ENCODE results near the gene PAIP2.

Gene PAIP2

GRCh38 chr5:139378101-139378825 lies 36.6 kb downstream of the PAIP2 start:
- H3K9ac ChIP-seq (ENCODE audit: low read length in 2 of 2) = no peak overlapping the region
- H3K36me3 ChIP-seq (ENCODE audit: control insufficient read depth in 2 of 2, insufficient read depth in 2 of 2, low read length in 2 of 2) = peaks cover 0 to 8% of the 10 kb centered on the region in 2 donors
- no peaks in the 10 kb centered on the region for H3K27me3 ChIP-seq (ENCODE audit: control insufficient read depth in 1 of 2, insufficient read depth in 2 of 2, low read length in 2 of 2)
- no peak overlapping the region for H3K4me3 ChIP-seq (ENCODE audit: low read length in 2 of 2)
- peaks cover 14% of the 10 kb centered on the region for H3K4me1 ChIP-seq (ENCODE audit: control insufficient read depth, insufficient read depth, low read length)
- H3K27ac ChIP-seq (ENCODE audit: low read length) = no peak overlapping the region
- no peaks in the 10 kb centered on the region for H3K9me3 ChIP-seq (ENCODE audit: control insufficient read depth in 2 of 2, low read length in 2 of 2)

GRCh38 chr5:139378941-139379361 lies 37.3 kb downstream of the PAIP2 start:
- H3K36me3 ChIP-seq (ENCODE audit: control insufficient read depth in 2 of 2, insufficient read depth in 2 of 2, low read length in 2 of 2) = peaks cover 0 to 8% of the 10 kb centered on the region in 2 donors
- peaks cover 7% of the 10 kb centered on the region for H3K4me1 ChIP-seq (ENCODE audit: control insufficient read depth, insufficient read depth, low read length)
- H3K4me3 ChIP-seq (ENCODE audit: low read length in 2 of 2) = no peak overlapping the region
- H3K27me3 ChIP-seq (ENCODE audit: control insufficient read depth in 1 of 2, insufficient read depth in 2 of 2, low read length in 2 of 2) = no peaks in the 10 kb centered on the region
- no peaks in the 10 kb centered on the region for H3K9me3 ChIP-seq (ENCODE audit: control insufficient read depth in 2 of 2, low read length in 2 of 2)
- H3K9ac ChIP-seq (ENCODE audit: low read length in 2 of 2) = no peak overlapping the region
- no peak overlapping the region for H3K27ac ChIP-seq (ENCODE audit: low read length)

GRCh38 chr5:139379626-139380449 lies 38.2 kb downstream of the PAIP2 start:
- H3K27me3 ChIP-seq (ENCODE audit: control insufficient read depth in 1 of 2, insufficient read depth in 2 of 2, low read length in 2 of 2) = no peaks in the 10 kb centered on the region
- H3K36me3 ChIP-seq (ENCODE audit: control insufficient read depth in 2 of 2, insufficient read depth in 2 of 2, low read length in 2 of 2) = peaks cover 0 to 6% of the 10 kb centered on the region in 2 donors
- H3K27ac ChIP-seq (ENCODE audit: low read length) = no peak overlapping the region
- H3K4me1 ChIP-seq (ENCODE audit: control insufficient read depth, insufficient read depth, low read length) = peaks cover 3% of the 10 kb centered on the region
- H3K9me3 ChIP-seq (ENCODE audit: control insufficient read depth in 2 of 2, low read length in 2 of 2) = no peaks in the 10 kb centered on the region
- no peak overlapping the region for H3K9ac ChIP-seq (ENCODE audit: low read length in 2 of 2)
- H3K4me3 ChIP-seq (ENCODE audit: low read length in 2 of 2) = no peak overlapping the region

GRCh38 chr5:139381837-139382761 lies 40.4 kb downstream of the PAIP2 start:
- Histone ChIP-seq H3K4me1 (ENCODE audit: control insufficient read depth, insufficient read depth, low read length) (peaks cover 3% of the 10 kb centered on the region), H3K9me3 (ENCODE audit: control insufficient read depth in 2 of 2, low read length in 2 of 2) (no peaks in the 10 kb centered on the region), H3K9ac (ENCODE audit: low read length in 2 of 2) (no peak overlapping the region), H3K27ac (ENCODE audit: low read length) (no peak overlapping the region), H3K27me3 (ENCODE audit: control insufficient read depth in 1 of 2, insufficient read depth in 2 of 2, low read length in 2 of 2) (no peaks in the 10 kb centered on the region), H3K36me3 (ENCODE audit: control insufficient read depth in 2 of 2, insufficient read depth in 2 of 2, low read length in 2 of 2) (peaks cover 0 to 2% of the 10 kb centered on the region in 2 donors), H3K4me3 (ENCODE audit: low read length in 2 of 2) (no peak overlapping the region)

- Histone ChIP-seq H3K4me3 (ENCODE audit: low read length in 2 of 2) (no peak overlapping the region), H3K9me3 (ENCODE audit: control insufficient read depth in 2 of 2, low read length in 2 of 2) (no peaks in the 10 kb centered on the region), H3K27ac (ENCODE audit: low read length) (no peak overlapping the region), H3K9ac (ENCODE audit: low read length in 2 of 2) (no peak overlapping the region), H3K36me3 (ENCODE audit: control insufficient read depth in 2 of 2, insufficient read depth in 2 of 2, low read length in 2 of 2) (no peaks in the 10 kb centered on the region), H3K27me3 (ENCODE audit: control insufficient read depth in 1 of 2, insufficient read depth in 2 of 2, low read length in 2 of 2) (no peaks in the 10 kb centered on the region), H3K4me1 (ENCODE audit: control insufficient read depth, insufficient read depth, low read length) (peaks cover 3% of the 10 kb centered on the region)
Observed at GRCh38 chr5:139382807-139383206, 41.2 kb downstream of the PAIP2 start.

GRCh38 chr5:139383275-139383992 lies 41.8 kb downstream of the PAIP2 start, which contains the start of gene SLC23A1:
SLC23A1 (minus strand) TSS chr5:139383297; CDS start chr5:139383253, 44 bp downstream.
- Histone ChIP-seq H3K36me3 (ENCODE audit: control insufficient read depth in 2 of 2, insufficient read depth in 2 of 2, low read length in 2 of 2) (no peaks in the 10 kb centered on the region), H3K27ac (ENCODE audit: low read length) (no peak within 1 kb of the TSS), H3K27me3 (ENCODE audit: control insufficient read depth in 1 of 2, insufficient read depth in 2 of 2, low read length in 2 of 2) (no peaks in the 10 kb centered on the region), H3K4me1 (ENCODE audit: control insufficient read depth, insufficient read depth, low read length) (peaks cover 3% of the 10 kb centered on the region), H3K9ac (ENCODE audit: low read length in 2 of 2) (no peak within 1 kb of the TSS), H3K4me3 (ENCODE audit: low read length in 2 of 2) (no peak within 1 kb of the TSS), H3K9me3 (ENCODE audit: control insufficient read depth in 2 of 2, low read length in 2 of 2) (no peaks in the 10 kb centered on the region)

- H3K4me3 ChIP-seq (ENCODE audit: low read length in 2 of 2) = no peak overlapping the region
- peaks cover 3% of the 10 kb centered on the region for H3K4me1 ChIP-seq (ENCODE audit: control insufficient read depth, insufficient read depth, low read length)
- H3K9me3 ChIP-seq (ENCODE audit: control insufficient read depth in 2 of 2, low read length in 2 of 2) = no peaks in the 10 kb centered on the region
- no peaks in the 10 kb centered on the region for H3K36me3 ChIP-seq (ENCODE audit: control insufficient read depth in 2 of 2, insufficient read depth in 2 of 2, low read length in 2 of 2)
- H3K27ac ChIP-seq (ENCODE audit: low read length) = no peak overlapping the region
- no peaks in the 10 kb centered on the region for H3K27me3 ChIP-seq (ENCODE audit: control insufficient read depth in 1 of 2, insufficient read depth in 2 of 2, low read length in 2 of 2)
- no peak overlapping the region for H3K9ac ChIP-seq (ENCODE audit: low read length in 2 of 2)
Observed at GRCh38 chr5:139383993-139384590, 42.4 kb downstream of the PAIP2 start.

GRCh38 chr5:139384591-139385051 lies 43.0 kb downstream of the PAIP2 start:
- H3K36me3 ChIP-seq (ENCODE audit: control insufficient read depth in 2 of 2, insufficient read depth in 2 of 2, low read length in 2 of 2) = no peaks in the 10 kb centered on the region
- H3K27me3 ChIP-seq (ENCODE audit: control insufficient read depth in 1 of 2, insufficient read depth in 2 of 2, low read length in 2 of 2) = no peaks in the 10 kb centered on the region
- no peak overlapping the region for H3K27ac ChIP-seq (ENCODE audit: low read length)
- H3K9ac ChIP-seq (ENCODE audit: low read length in 2 of 2) = no peak overlapping the region
- H3K4me1 ChIP-seq (ENCODE audit: control insufficient read depth, insufficient read depth, low read length) = peaks cover 3% of the 10 kb centered on the region
- H3K9me3 ChIP-seq (ENCODE audit: control insufficient read depth in 2 of 2, low read length in 2 of 2) = no peaks in the 10 kb centered on the region
- H3K4me3 ChIP-seq (ENCODE audit: low read length in 2 of 2) = peak overlapping the region in 1 of 2 donors; percentile 8

- peak overlapping the region in 1 of 2 donors; percentile 21 for H3K9ac ChIP-seq (ENCODE audit: low read length in 2 of 2)
Observed at GRCh38 chr5:139385061-139386049, 43.7 kb downstream of the PAIP2 start.

More at GRCh38 chr5:139385061-139386049, 43.7 kb downstream of the PAIP2 start:
- Histone ChIP-seq H3K4me1 (ENCODE audit: control insufficient read depth, insufficient read depth, low read length) (peaks cover 3% of the 10 kb centered on the region), H3K27me3 (ENCODE audit: control insufficient read depth in 1 of 2, insufficient read depth in 2 of 2, low read length in 2 of 2) (no peaks in the 10 kb centered on the region), H3K27ac (ENCODE audit: low read length) (no peak overlapping the region), H3K4me3 (ENCODE audit: low read length in 2 of 2) (peak overlapping the region in 1 of 2 donors; percentile 58), H3K9me3 (ENCODE audit: control insufficient read depth in 2 of 2, low read length in 2 of 2) (no peaks in the 10 kb centered on the region), H3K36me3 (ENCODE audit: control insufficient read depth in 2 of 2, insufficient read depth in 2 of 2, low read length in 2 of 2) (no peaks in the 10 kb centered on the region)
